Panc1 (cell line): ENCODE results near the gene GGN. TPM values are rescaled to one million over a fixed set of nuclear protein-coding genes. Genes with fewer than 3 reads are reported as not detected.
"Not testable (repeated sequence)": the region's sequence is repeated elsewhere in the genome, so short reads cannot be mapped to it uniquely, and the experiment has no call there.

ENCODE experiments used
- ATAC-seq: fragments of 200-7000 bp; cut with Tn5 transposase; 2 replicates; pipeline ENCODE4 v1.9.1; 2020; ENCODE audit warnings: mild to moderate bottlenecking, moderate library complexity
- BruUV-seq: library from RNA; stranded (reverse); fragments of 400-500 nt; replicated peaks from 2 replicates; lab custom pipeline; 2021; lab: Mats Ljungman, UMichigan
- CTCF ChIA-PET: fragments of 300-600 bp; sonication (Branson Sonifier 250); formaldehyde crosslinking; loops from one replicate; lab custom pipeline; 2022; ENCODE audit warnings: antibody characterized with exemption; lab: Charles Lee
- POLR2A ChIA-PET: fragments of 300-600 bp; sonication (Branson Sonifier 250); formaldehyde crosslinking; loops from one replicate; lab custom pipeline; 2022; ENCODE audit warnings: antibody characterized with exemption; lab: Charles Lee
- DNase-seq: peaks from one replicate; pipeline ENCODE4 v3.0.0-alpha.2; 2010; ENCODE audit warnings: low read depth, low spot score
- H3K27ac ChIP-seq: 2 replicates; pipeline ENCODE4 v1.5.1; 2011; ENCODE audit warnings: mild to moderate bottlenecking, low read length, inconsistent platforms
- H3K27me3 ChIP-seq: fragments of 200-500 bp; sonication (Bioruptor generic); 2 replicates; pipeline ENCODE4 v1.6.0; 2014; ENCODE audit warnings: low read length, inconsistent platforms; ENCODE audit not compliant: control insufficient read depth, insufficient read depth
- H3K36me3 ChIP-seq: fragments of 200-500 bp; sonication (Bioruptor generic); 2 replicates; pipeline ENCODE4 v1.5.1; 2014; ENCODE audit warnings: inconsistent platforms, mild to moderate bottlenecking, low read length, moderate library complexity; ENCODE audit not compliant: control insufficient read depth, insufficient read depth
- H3K4me1 ChIP-seq: 2 replicates; pipeline ENCODE4 v1.5.1; 2011; ENCODE audit warnings: inconsistent platforms, mild to moderate bottlenecking, low read length, moderate library complexity; ENCODE audit not compliant: control insufficient read depth, insufficient read depth
- H3K4me3 ChIP-seq, 2 experiments: 2 replicates each; pipeline ENCODE4 v1.5.1; 2011 to 2012; ENCODE audit warnings: low read depth in 2 of 2, low read length in 2 of 2, mild to moderate bottlenecking in 2 of 2, inconsistent platforms in 1 of 2, moderate library complexity in 1 of 2
- H3K9me3 ChIP-seq: fragments of 200-500 bp; sonication (Bioruptor generic); 2 replicates; pipeline ENCODE4 v1.5.1; 2014; ENCODE audit warnings: low read depth, mild to moderate bottlenecking, inconsistent platforms, low read length, moderate library complexity; ENCODE audit not compliant: control insufficient read depth, insufficient read depth
- CTCF ChIP-seq: fragments of 450-650 bp; IDR thresholded peaks from 2 replicates; pipeline ENCODE4 v1.5.1; 2017; ENCODE audit warnings: mild to moderate bottlenecking
- POLR2AphosphoS5 ChIP-seq: IDR thresholded peaks from 2 replicates; pipeline ENCODE4 v1.6.1; 2012; ENCODE audit warnings: mild to moderate bottlenecking, low read depth, low read length, moderate library complexity
- REST ChIP-seq, 2 experiments: IDR thresholded peaks; 2 replicates each; pipeline ENCODE4 v1.6.1; 2011 to 2012; ENCODE audit warnings: low read depth in 2 of 2, control low read depth in 1 of 2, low read length in 1 of 2, mild to moderate bottlenecking in 1 of 2, moderate library complexity in 1 of 2; ENCODE audit not compliant: insufficient read depth in 1 of 2
- SIN3A ChIP-seq: IDR thresholded peaks from 2 replicates; pipeline ENCODE4 v1.6.1; 2012; ENCODE audit warnings: low read depth, mild to moderate bottlenecking, low read length, moderate library complexity, borderline replicate concordance; ENCODE audit not compliant: insufficient read depth
- TCF7L2 ChIP-seq: IDR thresholded peaks from 2 replicates; pipeline ENCODE4 v1.6.1; 2011; ENCODE audit warnings: mild to moderate bottlenecking, low read depth, low read length, inconsistent platforms
- in situ Hi-C: cut with HindIII; loops from 2 replicates; pipeline ENCODE4 v1.10.0; 2016; ENCODE audit warnings: low sequenced_read_pairs, low pct_unique_long_range_greater_than_20kb
- intact Hi-C: fragments of 100-400 bp; cut with micrococcal nuclease; formaldehyde crosslinking; loops from one replicate; pipeline ENCODE4 v1.10.0; 2022; ENCODE audit not compliant: unreplicated experiment
- total RNA-seq: library from RNA; stranded (reverse); gene quantifications from one replicate; pipeline ENCODE4 v1.2.1, GENCODE V29; 2021; ENCODE audit not compliant: unreplicated experiment

The GGN gene
- total RNA-seq, 1 experiment from 2014 or later = 1.4 TPM

GRCh38 chr19:38429055-38429810 is 41.4 kb upstream of the GGN start:
- no peak overlapping the region for H3K4me3 ChIP-seq
- in situ Hi-C loops = no loop called here
- ChIA-PET CTCF (interaction anchor here (0.8 kb wide), 1 partner anchor 27 kb away, joined by 4 read pairs; the partner anchor contains the start of gene FAM98C), POLR2A (interaction anchor here (0.7 kb wide), 2 partner anchors 22 to 161 kb away, joined by 3 read pairs; no protein-coding TSS in a partner anchor)
- H3K27me3 ChIP-seq = no peaks in the 10 kb centered on the region
- no TSS peak for BruUV-seq
- H3K36me3 ChIP-seq = no peaks in the 10 kb centered on the region
- TF ChIP-seq CTCF = no peak
- TF ChIP-seq SIN3A = no peak
- TF ChIP-seq REST (IDR thresholded peaks at IDR 0.05; ENCODE audit: insufficient read depth in 1 of 2, low read depth in 2 of 2, low read length in 1 of 2) = no peak
- TF ChIP-seq POLR2AphosphoS5 = no peak
- TF ChIP-seq TCF7L2 = no peak
- no peak overlapping the region for H3K27ac ChIP-seq
- no peaks in the 10 kb centered on the region for H3K4me1 ChIP-seq
- DNase-seq = no peak
- no peak; the same call in 1 of the 2 replicates for ATAC-seq
- no peaks in the 10 kb centered on the region for H3K9me3 ChIP-seq
- intact Hi-C loops = no loop called here

GRCh38 chr19:38427035-38427677 is 39.3 kb upstream of the GGN start:
- DNase-seq, H3K27me3 ChIP-seq, BruUV-seq, ATAC-seq, POLR2A ChIA-PET, H3K27ac ChIP-seq, H3K4me3 ChIP-seq, H3K4me1 ChIP-seq, intact Hi-C loops, H3K36me3 ChIP-seq, in situ Hi-C loops, H3K9me3 ChIP-seq: not testable (repeated sequence)
- CTCF ChIA-PET = interaction anchor here (0.7 kb wide), 1 partner anchor 17 kb away, joined by 3 read pairs; no protein-coding TSS in a partner anchor
